ENCODE results near the gene MCTP2. TPM values are rescaled to one million over a fixed set of nuclear protein-coding genes. Genes with fewer than 3 reads are reported as not detected.

Gene MCTP2
- total and polyA plus RNA-seq, 9 of the 15 experiments (the other 6 are each of a cell fraction or from before 2014, with no cell fraction given), result 0.07 TPM; not detected in 8

DNA sequence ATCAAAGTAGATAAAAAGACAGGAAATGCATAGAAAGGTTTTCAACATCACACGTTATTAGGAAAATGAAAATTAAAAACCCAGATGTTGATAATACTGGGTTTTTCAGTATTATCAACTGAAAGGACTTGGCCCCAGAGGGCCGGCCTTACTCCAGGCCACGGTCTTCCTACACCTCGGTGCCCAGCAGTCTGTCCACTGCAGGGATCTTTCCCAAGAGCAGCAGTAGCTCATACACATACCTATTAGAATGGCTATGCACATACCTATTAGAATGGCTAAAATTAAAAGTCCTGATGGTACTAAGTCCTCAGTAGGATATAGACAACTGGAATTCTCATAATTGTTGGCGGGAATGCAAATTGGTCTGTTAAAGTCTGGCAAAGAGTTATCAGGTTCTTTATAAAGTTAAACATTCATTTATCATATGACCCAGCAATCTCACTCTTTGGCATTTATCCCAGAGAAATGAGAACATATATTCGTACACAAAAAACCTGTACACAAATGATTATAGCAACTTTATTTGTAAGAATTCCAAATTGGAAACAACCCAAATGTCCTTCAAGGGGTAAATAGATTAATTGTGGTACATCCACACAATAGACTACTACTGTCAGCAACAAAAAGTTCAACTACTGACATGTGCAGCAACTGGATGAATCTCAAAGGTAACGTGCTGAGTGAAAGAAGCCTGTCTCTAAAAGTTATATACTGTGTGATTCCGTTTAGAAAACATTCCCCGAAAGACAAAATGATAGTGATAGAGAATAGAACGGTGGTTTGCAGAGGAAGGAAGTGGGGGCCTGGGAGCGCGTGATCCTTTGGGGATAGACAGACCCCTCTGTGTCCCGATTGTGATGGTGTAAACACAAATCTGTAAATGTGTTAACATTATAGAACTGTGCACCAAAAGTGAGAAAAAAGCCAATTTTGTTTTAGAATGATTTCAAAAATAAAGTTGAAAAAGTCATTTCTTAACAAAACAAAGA, 62.3 kb downstream of the MCTP2 start (continued):
- TF ChIP-seq RFX1 (IDR thresholded peaks at IDR 0.05) (no peak), ZC3H8 (IDR thresholded peaks at IDR 0.05) (no peak)
- TF ChIP-seq, protein P1, sequence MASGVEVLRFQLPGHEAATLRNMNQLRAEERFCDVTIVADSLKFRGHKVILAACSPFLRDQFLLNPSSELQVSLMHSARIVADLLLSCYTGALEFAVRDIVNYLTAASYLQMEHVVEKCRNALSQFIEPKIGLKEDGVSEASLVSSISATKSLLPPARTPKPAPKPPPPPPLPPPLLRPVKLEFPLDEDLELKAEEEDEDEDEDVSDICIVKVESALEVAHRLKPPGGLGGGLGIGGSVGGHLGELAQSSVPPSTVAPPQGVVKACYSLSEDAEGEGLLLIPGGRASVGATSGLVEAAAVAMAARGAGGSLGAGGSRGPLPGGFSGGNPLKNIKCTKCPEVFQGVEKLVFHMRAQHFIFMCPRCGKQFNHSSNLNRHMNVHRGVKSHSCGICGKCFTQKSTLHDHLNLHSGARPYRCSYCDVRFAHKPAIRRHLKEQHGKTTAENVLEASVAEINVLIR (CRISPR knock-in tag; IDR thresholded peaks at IDR 0.05), result no peak

DNA sequence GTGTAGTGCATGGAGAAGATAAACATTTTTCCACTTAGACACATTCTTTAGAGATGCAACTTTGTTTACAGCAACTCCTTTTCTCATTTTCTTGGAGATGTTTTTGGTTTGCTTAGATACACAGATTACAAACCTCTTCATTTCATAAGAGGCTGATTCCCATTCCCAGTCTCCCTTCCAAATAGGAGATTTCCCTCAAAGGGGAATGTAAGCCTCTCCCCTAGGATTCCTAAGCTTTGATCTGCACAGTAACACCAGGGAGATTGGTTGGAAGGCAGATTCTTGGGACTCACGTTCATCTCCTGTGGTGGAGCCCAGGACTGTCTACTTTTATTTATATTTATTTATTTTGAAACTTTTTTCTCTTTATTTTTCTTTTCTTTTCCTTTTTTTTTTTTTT, 63.2 kb downstream of the MCTP2 start:
- no peaks in the 10 kb centered on the region for H4K20me1 ChIP-seq (replicated peaks; ENCODE audit: control insufficient read depth, insufficient read depth, low read length)
- no peak overlapping the region for H2AFZ ChIP-seq (ENCODE audit: low read depth, low read length)
- H3K9me1 ChIP-seq (ENCODE audit: control insufficient read depth, insufficient read depth, low read length), result no peaks in the 10 kb centered on the region
- DNase-seq (ENCODE audit: extremely low read depth in 1 of 4, low spot score in 3 of 4) (no peak), ATAC-seq (no peak), FAIRE-seq (no peak)
- H3K27me3 ChIP-seq (ENCODE audit: control insufficient read depth in 2 of 2, insufficient read depth in 2 of 2, low read length in 2 of 2), result no peaks in the 10 kb centered on the region
- H3K4me3 ChIP-seq, result no peak overlapping the region
- CTCF ChIA-PET (ENCODE audit: low intra/inter-chr PET ratio), result no interaction called here
- no peak overlapping the region for H3K27ac ChIP-seq (ENCODE audit: extremely low read depth, low read depth, low read length)
- no peaks in the 10 kb centered on the region for H3K4me1 ChIP-seq (replicated peaks in 1 of 2; ENCODE audit: control insufficient read depth in 2 of 2, insufficient read depth in 2 of 2, low read length in 2 of 2)
- POLR2A ChIA-PET, result no interaction called here
- no TSS peak for BruUV-seq (replicated peaks)
- no peaks in the 10 kb centered on the region for H3K9me3 ChIP-seq (replicated peaks; ENCODE audit: control insufficient read depth, insufficient read depth, low read depth, low read length)
- no peak overlapping the region for H3K4me2 ChIP-seq (ENCODE audit: insufficient read depth, low read length)
- in situ Hi-C loops (cut with MboI), result no loop called here
- no peaks in the 10 kb centered on the region for H3K79me2 ChIP-seq (ENCODE audit: control insufficient read depth, insufficient read depth, low read length)
- intact Hi-C loops (cut with micrococcal nuclease), result no loop called here
- no peaks in the 10 kb centered on the region for H3K36me3 ChIP-seq (ENCODE audit: control insufficient read depth, insufficient read depth, low read length)
- 0% methylated on average over 1 of the region's 1 CpG for WGBS (ENCODE audit: insufficient coverage, low coverage, missing lambda C conversion rate)
- no peak overlapping the region for H3K9ac ChIP-seq (ENCODE audit: insufficient read depth in 1 of 2, low read depth in 2 of 2, low read length in 2 of 2)
- TF ChIP-seq TARDBP (IDR thresholded peaks at IDR 0.05), result no peak
- TF ChIP-seq, protein P2, sequence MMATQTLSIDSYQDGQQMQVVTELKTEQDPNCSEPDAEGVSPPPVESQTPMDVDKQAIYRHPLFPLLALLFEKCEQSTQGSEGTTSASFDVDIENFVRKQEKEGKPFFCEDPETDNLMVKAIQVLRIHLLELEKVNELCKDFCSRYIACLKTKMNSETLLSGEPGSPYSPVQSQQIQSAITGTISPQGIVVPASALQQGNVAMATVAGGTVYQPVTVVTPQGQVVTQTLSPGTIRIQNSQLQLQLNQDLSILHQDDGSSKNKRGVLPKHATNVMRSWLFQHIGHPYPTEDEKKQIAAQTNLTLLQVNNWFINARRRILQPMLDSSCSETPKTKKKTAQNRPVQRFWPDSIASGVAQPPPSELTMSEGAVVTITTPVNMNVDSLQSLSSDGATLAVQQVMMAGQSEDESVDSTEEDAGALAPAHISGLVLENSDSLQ (IDR thresholded peaks at IDR 0.05), result no peak
- no peak for TF ChIP-seq RBFOX2 (IDR thresholded peaks at IDR 0.05; ENCODE audit: low read depth, low read length)
- TF ChIP-seq XRCC4 (IDR thresholded peaks at IDR 0.05; ENCODE audit: extremely low read depth, insufficient read depth, insufficient read length), result no peak
- TF ChIP-seq RCOR1 (IDR thresholded peaks at IDR 0.05; ENCODE audit: borderline replicate concordance in 1 of 2, low read depth in 2 of 2, low read length in 2 of 2), result no peak
- TF ChIP-seq ETV5 (CRISPR knock-in tag; IDR thresholded peaks at IDR 0.05; ENCODE audit: low read depth), result no peak
- no peak for TF ChIP-seq XRCC3 (IDR thresholded peaks at IDR 0.05)
- TF ChIP-seq MTA2 (IDR thresholded peaks at IDR 0.05; ENCODE audit: low read depth), result no peak
- no peak for TF ChIP-seq RFX5 (IDR thresholded peaks at IDR 0.05; ENCODE audit: low read depth, low read length)
- no peak for TF ChIP-seq NFATC3 (IDR thresholded peaks at IDR 0.05)
- TF ChIP-seq, protein P3, sequence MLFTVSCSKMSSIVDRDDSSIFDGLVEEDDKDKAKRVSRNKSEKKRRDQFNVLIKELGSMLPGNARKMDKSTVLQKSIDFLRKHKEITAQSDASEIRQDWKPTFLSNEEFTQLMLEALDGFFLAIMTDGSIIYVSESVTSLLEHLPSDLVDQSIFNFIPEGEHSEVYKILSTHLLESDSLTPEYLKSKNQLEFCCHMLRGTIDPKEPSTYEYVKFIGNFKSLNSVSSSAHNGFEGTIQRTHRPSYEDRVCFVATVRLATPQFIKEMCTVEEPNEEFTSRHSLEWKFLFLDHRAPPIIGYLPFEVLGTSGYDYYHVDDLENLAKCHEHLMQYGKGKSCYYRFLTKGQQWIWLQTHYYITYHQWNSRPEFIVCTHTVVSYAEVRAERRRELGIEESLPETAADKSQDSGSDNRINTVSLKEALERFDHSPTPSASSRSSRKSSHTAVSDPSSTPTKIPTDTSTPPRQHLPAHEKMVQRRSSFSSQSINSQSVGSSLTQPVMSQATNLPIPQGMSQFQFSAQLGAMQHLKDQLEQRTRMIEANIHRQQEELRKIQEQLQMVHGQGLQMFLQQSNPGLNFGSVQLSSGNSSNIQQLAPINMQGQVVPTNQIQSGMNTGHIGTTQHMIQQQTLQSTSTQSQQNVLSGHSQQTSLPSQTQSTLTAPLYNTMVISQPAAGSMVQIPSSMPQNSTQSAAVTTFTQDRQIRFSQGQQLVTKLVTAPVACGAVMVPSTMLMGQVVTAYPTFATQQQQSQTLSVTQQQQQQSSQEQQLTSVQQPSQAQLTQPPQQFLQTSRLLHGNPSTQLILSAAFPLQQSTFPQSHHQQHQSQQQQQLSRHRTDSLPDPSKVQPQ (CRISPR knock-in tag; IDR thresholded peaks at IDR 0.05; ENCODE audit: borderline replicate concordance), result no peak
- TF ChIP-seq, protein P4, sequence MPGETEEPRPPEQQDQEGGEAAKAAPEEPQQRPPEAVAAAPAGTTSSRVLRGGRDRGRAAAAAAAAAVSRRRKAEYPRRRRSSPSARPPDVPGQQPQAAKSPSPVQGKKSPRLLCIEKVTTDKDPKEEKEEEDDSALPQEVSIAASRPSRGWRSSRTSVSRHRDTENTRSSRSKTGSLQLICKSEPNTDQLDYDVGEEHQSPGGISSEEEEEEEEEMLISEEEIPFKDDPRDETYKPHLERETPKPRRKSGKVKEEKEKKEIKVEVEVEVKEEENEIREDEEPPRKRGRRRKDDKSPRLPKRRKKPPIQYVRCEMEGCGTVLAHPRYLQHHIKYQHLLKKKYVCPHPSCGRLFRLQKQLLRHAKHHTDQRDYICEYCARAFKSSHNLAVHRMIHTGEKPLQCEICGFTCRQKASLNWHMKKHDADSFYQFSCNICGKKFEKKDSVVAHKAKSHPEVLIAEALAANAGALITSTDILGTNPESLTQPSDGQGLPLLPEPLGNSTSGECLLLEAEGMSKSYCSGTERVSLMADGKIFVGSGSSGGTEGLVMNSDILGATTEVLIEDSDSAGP (CRISPR knock-in tag; IDR thresholded peaks at IDR 0.05), result no peak

Data from K562 (cell line).